Activated T-cell treated with anti-CD3 and anti-CD28 coated beads, Interleukin-2, amount 50 U/mL, for 72 hours (primary cell): Measurements from ENCODE around the gene MICALL2. TPM values are rescaled to one million over a fixed set of nuclear protein-coding genes. Genes with fewer than 3 reads are reported as not detected.

Experiments used
- ATAC-seq, 2 donors: fragments of 150-1000 bp; cut with Tn5 transposase; replicated peaks in 1 of 2; 2 replicates each; pipeline ENCODE4 v1.10.0; 2021; ENCODE audit warnings: moderate library complexity in 2 of 2, mild to moderate bottlenecking in 1 of 2
- DNase-seq, 2 donors: peaks; one replicate each; pipeline ENCODE4 v3.0.0; 2021 to 2022; ENCODE audit warnings: mixed read lengths in 1 of 2
- H3K27ac Mint-ChIP-seq: one replicate; pipeline ENCODE4 v1.8.0; 2022; ENCODE audit warnings: mild to moderate bottlenecking, moderate library complexity, mixed read lengths
- H3K27me3 Mint-ChIP-seq: one replicate; pipeline ENCODE4 v1.8.0; 2022; ENCODE audit warnings: low read depth, mixed read lengths
- H3K36me3 Mint-ChIP-seq, 2 donors: one replicate each; pipeline ENCODE4 v1.8.0; 2022; ENCODE audit warnings: mixed read lengths in 2 of 2, mild to moderate bottlenecking in 1 of 2; ENCODE audit not compliant: insufficient read depth in 2 of 2
- H3K4me1 Mint-ChIP-seq: one replicate; pipeline ENCODE4 v1.8.0; 2022; ENCODE audit warnings: low read depth, mixed read lengths
- H3K4me3 Mint-ChIP-seq, 2 donors: one replicate each; pipeline ENCODE4 v1.8.0; 2022; ENCODE audit warnings: mild to moderate bottlenecking in 2 of 2, mixed read lengths in 2 of 2, moderate library complexity in 2 of 2
- H3K9me3 Mint-ChIP-seq, 2 donors: one replicate each; pipeline ENCODE4 v1.8.0; 2022; ENCODE audit warnings: mixed read lengths in 2 of 2
- total RNA-seq, 2 donors: library from RNA; stranded (reverse); gene quantifications; one replicate each; pipeline ENCODE4 v1.2.3, GENCODE V29; 2022

Gene MICALL2
- total RNA-seq, 2 donors from 2014 or later = 3.5 to 3.7 TPM

- H3K36me3 Mint-ChIP-seq = no peaks in the 10 kb centered on the region
- no peaks in the 10 kb centered on the region for H3K9me3 Mint-ChIP-seq
- no peak for DNase-seq
- no peaks in the 10 kb centered on the region for H3K27me3 Mint-ChIP-seq
- peak overlapping the region; percentile 29 to 87 for H3K4me3 Mint-ChIP-seq
- no peak overlapping the region for H3K27ac Mint-ChIP-seq
- ATAC-seq = no peak
- peaks cover 15% of the 10 kb centered on the region for H3K4me1 Mint-ChIP-seq
Measured at GRCh38 chr7:1457949-1458682, 1.2 kb downstream of the MICALL2 start.

GRCh38 chr7:1457059-1457948 is 2.0 kb downstream of the MICALL2 start:
- no peaks in the 10 kb centered on the region for H3K36me3 Mint-ChIP-seq
- no peak overlapping the region for H3K27ac Mint-ChIP-seq
- H3K27me3 Mint-ChIP-seq = no peaks in the 10 kb centered on the region
- DNase-seq = no peak
- no peaks in the 10 kb centered on the region for H3K9me3 Mint-ChIP-seq
- H3K4me3 Mint-ChIP-seq = no peak overlapping the region
- peaks cover 15% of the 10 kb centered on the region for H3K4me1 Mint-ChIP-seq
- ATAC-seq = no peak

- DNase-seq (no peak), ATAC-seq (no peak)
- Mint-ChIP-seq H3K36me3 (no peaks in the 10 kb centered on the region), H3K27me3 (no peaks in the 10 kb centered on the region), H3K27ac (no peak overlapping the region), H3K4me3 (no peak overlapping the region), H3K9me3 (no peaks in the 10 kb centered on the region), H3K4me1 (peaks cover 15% of the 10 kb centered on the region)
Measured at GRCh38 chr7:1455955-1456354, 3.3 kb downstream of the MICALL2 start.

GRCh38 chr7:1455241-1455939 is 3.9 kb downstream of the MICALL2 start:
- H3K27ac Mint-ChIP-seq = no peak overlapping the region
- no peaks in the 10 kb centered on the region for H3K27me3 Mint-ChIP-seq
- no peak for ATAC-seq
- no peak overlapping the region for H3K4me3 Mint-ChIP-seq
- no peaks in the 10 kb centered on the region for H3K36me3 Mint-ChIP-seq
- H3K9me3 Mint-ChIP-seq = no peaks in the 10 kb centered on the region
- H3K4me1 Mint-ChIP-seq = peaks cover 12% of the 10 kb centered on the region
- no peak for DNase-seq

GRCh38 chr7:1454542-1454941 is 4.7 kb downstream of the MICALL2 start:
- Mint-ChIP-seq H3K9me3 (no peaks in the 10 kb centered on the region), H3K27ac (no peak overlapping the region), H3K27me3 (no peaks in the 10 kb centered on the region), H3K36me3 (no peaks in the 10 kb centered on the region), H3K4me3 (no peak overlapping the region), H3K4me1 (peaks cover 6% of the 10 kb centered on the region)
- DNase-seq (no peak), ATAC-seq (no peak)

- Mint-ChIP-seq H3K4me1 (no peaks in the 10 kb centered on the region), H3K4me3 (no peak overlapping the region), H3K36me3 (no peaks in the 10 kb centered on the region), H3K27me3 (no peaks in the 10 kb centered on the region), H3K9me3 (no peaks in the 10 kb centered on the region), H3K27ac (no peak overlapping the region)
- ATAC-seq = no peak
- DNase-seq = no peak
Measured at GRCh38 chr7:1452205-1452604, 7.1 kb downstream of the MICALL2 start.

- Mint-ChIP-seq H3K4me1 (no peaks in the 10 kb centered on the region), H3K27me3 (no peaks in the 10 kb centered on the region), H3K27ac (no peak overlapping the region), H3K9me3 (no peaks in the 10 kb centered on the region), H3K36me3 (no peaks in the 10 kb centered on the region), H3K4me3 (no peak overlapping the region)
- no peak for DNase-seq
- ATAC-seq = no peak
Measured at GRCh38 chr7:1450987-1451386, 8.3 kb downstream of the MICALL2 start.

GRCh38 chr7:1450431-1450830 is 8.8 kb downstream of the MICALL2 start:
- ATAC-seq (no peak), DNase-seq (no peak)
- Mint-ChIP-seq H3K4me1 (no peaks in the 10 kb centered on the region), H3K36me3 (no peaks in the 10 kb centered on the region), H3K4me3 (no peak overlapping the region), H3K27ac (no peak overlapping the region), H3K9me3 (no peaks in the 10 kb centered on the region), H3K27me3 (no peaks in the 10 kb centered on the region)

GRCh38 chr7:1449951-1450350 is 9.3 kb downstream of the MICALL2 start:
- no peak for ATAC-seq
- Mint-ChIP-seq H3K36me3 (no peaks in the 10 kb centered on the region), H3K9me3 (no peaks in the 10 kb centered on the region)

GRCh38 chr7:1449501-1449900 is 9.8 kb downstream of the MICALL2 start:
- Mint-ChIP-seq H3K27ac (no peak overlapping the region), H3K4me1 (no peaks in the 10 kb centered on the region), H3K9me3 (no peaks in the 10 kb centered on the region), H3K36me3 (no peaks in the 10 kb centered on the region), H3K27me3 (no peaks in the 10 kb centered on the region), H3K4me3 (no peak overlapping the region)
- no peak for DNase-seq
- ATAC-seq = no peak

More at GRCh38 chr7:1449951-1450350, 9.3 kb downstream of the MICALL2 start:
- DNase-seq = no peak
- Mint-ChIP-seq H3K27me3 (no peaks in the 10 kb centered on the region), H3K27ac (no peak overlapping the region), H3K4me1 (no peaks in the 10 kb centered on the region), H3K4me3 (no peak overlapping the region)

- H3K27ac Mint-ChIP-seq = no peak overlapping the region
- no peaks in the 10 kb centered on the region for H3K9me3 Mint-ChIP-seq
- DNase-seq = no peak
Measured at GRCh38 chr7:1448958-1449357, 10.3 kb downstream of the MICALL2 start.

GRCh38 chr7:1447551-1448244 is 11.6 kb downstream of the MICALL2 start:
- H3K36me3 Mint-ChIP-seq = no peaks in the 10 kb centered on the region
- ATAC-seq (no peak), DNase-seq (no peak)
- H3K27me3 Mint-ChIP-seq = no peaks in the 10 kb centered on the region
- H3K4me1 Mint-ChIP-seq = no peaks in the 10 kb centered on the region
- H3K4me3 Mint-ChIP-seq = no peak overlapping the region
- H3K9me3 Mint-ChIP-seq = no peaks in the 10 kb centered on the region
- H3K27ac Mint-ChIP-seq = no peak overlapping the region

More at GRCh38 chr7:1448958-1449357, 10.3 kb downstream of the MICALL2 start:
- Mint-ChIP-seq H3K27me3 (no peaks in the 10 kb centered on the region), H3K4me3 (no peak overlapping the region), H3K36me3 (no peaks in the 10 kb centered on the region), H3K4me1 (no peaks in the 10 kb centered on the region)
- ATAC-seq = no peak
